Globus pallidus (tissue), 1 donor: ENCODE measurements around the gene FGFR1OP2.
A peak's percentile ranks its signal among the peaks of the same experiment; 100 is the strongest.
"Not testable (repeated sequence)": the region's sequence is repeated elsewhere in the genome, so short reads cannot be mapped to it uniquely, and the experiment has no call there.

ENCODE experiments used
- DNase-seq: peaks from one replicate; pipeline ENCODE4 v3.0.0-alpha.2; 2015; ENCODE audit warnings: low spot score

Gene FGFR1OP2

GRCh38 chr12:26937863-26938700, at the start of gene FGFR1OP2, which contains the start of gene INTS13:
Gene FGFR1OP2 (plus strand): TSS chr12:26938470. CDS start chr12:26954159, 15,689 bp downstream.
Gene INTS13 (minus strand): TSS chr12:26937981. CDS start chr12:26936803, 1,178 bp downstream.
- peak; percentile 99 for DNase-seq

DNA sequence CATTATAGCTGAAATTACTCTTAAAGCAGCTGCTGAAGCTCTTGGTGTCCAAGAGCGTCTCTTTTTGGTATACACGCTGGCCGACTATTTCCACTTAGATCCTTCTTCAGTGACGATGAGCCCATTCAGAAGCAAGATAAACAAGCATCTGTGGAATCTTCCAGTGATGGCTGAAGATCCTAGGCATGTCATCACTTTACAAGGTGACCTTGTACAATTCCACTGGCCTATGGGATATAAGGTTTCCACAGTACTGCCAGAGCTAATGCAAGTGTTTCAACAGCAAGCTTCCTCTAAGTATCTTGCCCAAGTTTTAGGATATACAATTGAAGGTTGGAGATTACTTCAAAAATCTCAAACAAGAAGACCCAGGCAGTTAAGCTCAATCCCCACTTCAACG, 47.5 kb upstream of the FGFR1OP2 start:
- no peak for DNase-seq

- no peak for DNase-seq
These were observed 46.6 kb upstream of the FGFR1OP2 start for GRCh38 chr12:26891704-26892103.

DNA sequence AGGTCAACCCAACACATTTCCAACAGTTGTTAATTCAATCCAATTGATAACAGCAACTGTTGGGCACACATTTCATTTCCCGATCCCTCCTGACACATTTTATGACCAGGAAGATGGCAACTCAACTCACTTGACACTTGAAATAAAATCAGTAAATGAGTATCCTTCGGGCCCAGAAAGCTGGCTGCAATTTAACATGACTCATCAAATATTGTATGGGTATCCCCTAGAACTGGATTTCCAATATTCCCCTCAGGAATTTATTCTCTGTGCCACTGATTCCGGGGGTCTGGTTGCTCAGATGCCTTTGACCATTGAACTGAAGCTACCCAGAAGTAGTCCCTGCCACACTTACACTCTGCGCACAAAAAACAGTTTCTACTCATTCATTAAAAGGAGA, 42.6 kb upstream of the FGFR1OP2 start:
- no peak for DNase-seq

DNA sequence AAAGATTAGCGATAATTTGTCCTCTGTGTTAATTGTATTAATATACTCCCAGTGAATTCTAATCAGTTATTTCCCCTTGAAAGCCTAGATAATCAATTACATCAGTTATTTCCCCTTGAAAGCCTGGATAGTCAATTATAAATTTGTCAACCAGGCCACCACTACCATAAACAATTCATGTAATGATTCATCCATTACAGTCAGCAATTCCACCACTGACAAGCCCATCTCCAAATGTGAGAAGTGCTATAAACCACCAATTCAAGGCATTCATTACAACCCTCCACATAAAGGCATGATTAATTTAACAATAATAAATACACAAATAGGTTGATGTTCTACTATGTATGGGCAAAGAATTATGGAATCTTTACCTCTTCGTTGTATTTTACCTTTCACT, 41.4 kb upstream of the FGFR1OP2 start:
- DNase-seq, result no peak

DNA sequence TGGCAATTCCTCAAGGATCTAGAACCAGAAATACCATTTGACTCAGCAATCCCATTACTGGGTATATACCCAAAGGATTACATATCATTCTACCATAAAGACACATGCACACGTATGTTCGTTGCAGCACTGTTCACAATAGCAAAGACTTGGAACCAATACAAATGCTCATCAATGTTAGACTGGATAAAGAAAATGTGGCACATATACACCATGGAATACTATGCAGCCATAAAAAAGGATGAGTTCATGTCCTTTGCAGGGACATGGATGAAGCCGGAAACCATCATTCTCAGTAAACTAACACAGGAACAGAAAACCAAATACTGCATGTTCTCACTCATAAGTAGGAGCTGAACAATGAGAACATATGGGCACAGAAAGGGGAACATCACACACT, 34.9 kb upstream of the FGFR1OP2 start:
- not testable (repeated sequence) for DNase-seq

DNA sequence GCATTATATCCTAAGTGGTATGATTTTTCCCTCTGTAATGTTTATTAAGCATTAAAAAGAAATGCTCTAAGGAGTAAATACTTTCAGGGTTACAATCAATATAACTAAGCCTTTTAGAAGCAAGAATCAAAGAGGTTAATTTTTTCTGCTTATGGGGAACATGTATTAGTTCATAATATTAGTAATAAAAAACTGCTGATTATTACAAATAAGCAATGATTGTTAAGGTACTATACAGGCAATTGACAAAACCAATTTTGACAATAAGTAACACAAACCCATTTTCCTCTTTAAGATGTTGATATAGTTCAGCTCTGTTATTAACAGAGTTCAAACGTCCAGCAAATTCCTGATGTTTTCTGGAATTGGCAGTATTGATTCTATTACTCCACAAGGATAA, 32.2 kb upstream of the FGFR1OP2 start:
- DNase-seq, result no peak

GRCh38 chr12:26906704-26907103, 31.6 kb upstream of the FGFR1OP2 start:
- no peak for DNase-seq

- DNase-seq, result peak; percentile 62
These were observed 19.7 kb upstream of the FGFR1OP2 start for GRCh38 chr12:26918321-26919215.

- peak; percentile 83 for DNase-seq
These were observed 19.1 kb upstream of the FGFR1OP2 start for GRCh38 chr12:26919216-26919555.

DNA sequence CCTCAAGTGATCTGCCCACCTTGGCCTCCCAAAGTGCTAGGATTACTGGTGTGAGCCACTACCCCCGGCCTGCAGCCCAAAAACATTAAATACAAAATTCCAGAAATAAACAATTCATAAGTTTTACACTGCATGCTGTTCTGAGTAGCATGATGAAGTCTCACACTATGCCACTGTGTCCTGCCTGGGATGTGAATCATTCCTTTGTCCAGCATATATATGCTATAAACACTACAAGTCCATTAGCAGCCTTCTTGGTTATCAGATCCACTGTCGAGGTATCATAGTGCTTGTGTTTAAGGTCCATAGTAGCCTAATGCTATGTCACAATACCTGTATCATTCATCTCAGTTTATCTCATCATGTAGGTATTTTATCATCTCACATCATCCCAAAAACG, 16.4 kb upstream of the FGFR1OP2 start:
- DNase-seq, result no peak

- no peak for DNase-seq
These were observed 9.6 kb upstream of the FGFR1OP2 start for GRCh38 chr12:26928661-26929060.

GRCh38 chr12:26929590-26929989, 8.7 kb upstream of the FGFR1OP2 start:
- DNase-seq, result no peak

DNA sequence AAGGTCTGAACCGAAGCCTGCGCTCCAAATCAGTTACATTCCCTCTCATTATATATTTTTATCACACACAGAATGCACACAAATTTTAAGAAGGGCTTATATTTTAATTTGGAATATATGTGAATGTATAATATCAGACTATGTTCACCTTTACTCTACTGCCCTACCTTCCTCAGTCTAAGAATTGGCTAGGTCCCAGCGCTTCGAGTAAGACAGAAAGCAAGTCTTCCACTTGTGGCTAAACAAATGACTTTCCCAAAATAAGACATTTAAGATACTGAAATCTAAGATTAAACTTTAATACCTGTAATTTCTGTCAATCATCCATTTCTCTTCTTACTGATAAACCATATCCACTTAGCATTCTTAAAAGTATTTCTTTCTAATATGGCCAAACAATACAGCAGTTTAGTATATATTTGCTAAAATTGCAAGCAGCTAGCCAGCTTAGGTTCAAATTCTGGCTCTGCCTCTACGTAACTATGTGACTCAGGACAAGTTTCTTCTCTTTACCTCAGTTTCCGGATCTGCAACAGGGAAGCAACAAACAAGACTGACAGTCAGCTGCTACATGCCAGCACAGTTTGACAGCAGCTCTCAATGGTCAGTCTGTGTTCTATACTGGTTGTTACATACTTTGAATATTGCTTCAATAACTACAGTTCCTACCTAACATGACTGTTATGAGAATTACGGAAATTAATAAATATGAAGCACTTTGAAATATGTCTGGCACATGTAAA, 2.5 kb upstream of the FGFR1OP2 start:
- DNase-seq, result no peak

- no peak for DNase-seq
These were observed 1.5 kb upstream of the FGFR1OP2 start for GRCh38 chr12:26936559-26937442.

- DNase-seq, result no peak
These were observed 817 bp upstream of the FGFR1OP2 start for GRCh38 chr12:26937443-26937862.

GRCh38 chr12:26938701-26939062, 412 bp downstream of the FGFR1OP2 start:
- no peak for DNase-seq

- no peak for DNase-seq
These were observed 1.0 kb downstream of the FGFR1OP2 start for GRCh38 chr12:26939192-26939832.

- DNase-seq, result no peak
These were observed 1.7 kb downstream of the FGFR1OP2 start for GRCh38 chr12:26939953-26940352.

GRCh38 chr12:26940516-26941214, 2.4 kb downstream of the FGFR1OP2 start:
- DNase-seq, result no peak
